Measurements from ENCODE around the gene GFM1.

- no peak for TF ChIP-seq CTCF (IDR thresholded peaks at IDR 0.05; ENCODE audit: low read depth, low read length)
- TF ChIP-seq MYC (IDR thresholded peaks at IDR 0.05; ENCODE audit: low read depth, low read length): no peak
- TF ChIP-seq POLR2A (IDR thresholded peaks at IDR 0.05; ENCODE audit: extremely low read depth, insufficient read length): no peak
- TF ChIP-seq, protein P1, sequence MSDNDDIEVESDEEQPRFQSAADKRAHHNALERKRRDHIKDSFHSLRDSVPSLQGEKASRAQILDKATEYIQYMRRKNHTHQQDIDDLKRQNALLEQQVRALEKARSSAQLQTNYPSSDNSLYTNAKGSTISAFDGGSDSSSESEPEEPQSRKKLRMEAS (IDR thresholded peaks at IDR 0.05; ENCODE audit: low read depth, low read length): no peak
Measured at GRCh38 chr3:158728061-158728377, 83.7 kb downstream of the GFM1 start.
